ENCODE data around the gene SYT15. TPM values are rescaled to one million over a fixed set of nuclear protein-coding genes. Genes with fewer than 3 reads are reported as not detected.
"Not testable (repeated sequence)": the region's sequence is repeated elsewhere in the genome, so short reads cannot be mapped to it uniquely, and the experiment has no call there.

The SYT15 gene
- total RNA-seq, 1 experiment from 2014 or later, result under 0.01 TPM

GRCh38 chr10:46588221-46588620 is 9.3 kb downstream of the SYT15 start:
- DNase-seq (ENCODE audit: low read depth), result not testable (repeated sequence)

DNA sequence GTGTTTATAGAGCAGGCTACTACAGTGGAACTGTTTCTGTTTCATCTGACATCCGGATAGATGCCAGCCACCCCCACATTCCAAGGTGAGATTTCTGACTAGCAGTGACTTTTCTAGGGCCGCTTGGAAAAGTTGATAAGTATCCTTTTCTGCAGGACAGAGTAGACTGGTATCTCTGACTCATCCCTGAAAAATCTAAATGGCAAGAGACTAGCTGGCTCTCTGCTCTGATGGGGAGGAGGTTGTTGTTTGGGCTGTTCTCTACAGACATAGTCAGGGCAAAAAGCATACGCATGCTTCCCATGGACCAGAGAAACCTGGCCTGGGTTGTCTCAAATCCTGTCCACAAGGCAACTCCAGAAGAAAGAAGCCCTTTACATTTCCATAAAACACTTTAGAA is 10.7 kb downstream of the SYT15 start:
- not testable (repeated sequence) for DNase-seq (ENCODE audit: low read depth)

- not testable (repeated sequence) for DNase-seq (ENCODE audit: low read depth)
Measured at GRCh38 chr10:46591053-46591452, 12.1 kb downstream of the SYT15 start.

DNA sequence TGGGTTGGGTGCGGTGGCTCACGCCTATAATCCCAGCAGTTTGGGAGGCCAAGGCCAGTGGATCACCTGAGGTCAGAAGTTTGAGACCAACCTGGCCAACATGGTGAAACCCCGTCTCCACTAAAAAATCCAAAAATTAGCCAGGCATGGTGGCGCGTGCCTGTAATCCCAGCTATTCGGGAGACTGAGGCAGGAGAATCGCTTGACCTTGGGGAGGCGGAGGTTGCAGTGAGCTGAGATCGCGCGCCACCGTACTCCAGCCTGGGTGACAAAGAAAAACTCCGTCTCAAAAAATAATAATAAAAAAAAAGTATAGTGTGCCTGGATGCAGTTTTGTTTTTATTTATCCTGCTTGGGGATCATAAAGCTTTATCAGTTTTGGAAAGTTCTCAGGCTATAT is 14.4 kb downstream of the SYT15 start:
- DNase-seq (ENCODE audit: low read depth), result not testable (repeated sequence)

GRCh38 chr10:46594453-46595063 is 15.6 kb downstream of the SYT15 start:
- DNase-seq (ENCODE audit: low read depth), result not testable (repeated sequence)

DNA sequence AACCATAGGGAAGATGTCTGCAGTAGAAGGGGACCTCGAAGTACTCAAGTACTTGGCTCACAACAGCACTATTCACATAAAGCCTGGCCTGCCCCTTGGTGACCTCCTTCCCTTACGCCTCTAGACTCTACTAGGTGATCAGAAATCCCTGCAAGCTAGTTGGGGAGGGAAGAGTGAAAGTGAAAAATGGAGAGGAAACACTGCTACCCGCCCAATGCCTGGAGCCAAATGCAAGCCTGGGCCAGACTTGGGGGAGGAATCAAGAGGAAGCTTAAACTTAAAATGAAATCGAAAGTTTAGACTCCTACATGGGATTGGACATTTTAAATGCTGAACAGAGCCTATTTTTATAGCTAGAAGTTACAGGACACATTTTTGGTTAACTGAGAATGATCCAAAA is 17.6 kb downstream of the SYT15 start:
- DNase-seq (ENCODE audit: low read depth), result not testable (repeated sequence)

DNA sequence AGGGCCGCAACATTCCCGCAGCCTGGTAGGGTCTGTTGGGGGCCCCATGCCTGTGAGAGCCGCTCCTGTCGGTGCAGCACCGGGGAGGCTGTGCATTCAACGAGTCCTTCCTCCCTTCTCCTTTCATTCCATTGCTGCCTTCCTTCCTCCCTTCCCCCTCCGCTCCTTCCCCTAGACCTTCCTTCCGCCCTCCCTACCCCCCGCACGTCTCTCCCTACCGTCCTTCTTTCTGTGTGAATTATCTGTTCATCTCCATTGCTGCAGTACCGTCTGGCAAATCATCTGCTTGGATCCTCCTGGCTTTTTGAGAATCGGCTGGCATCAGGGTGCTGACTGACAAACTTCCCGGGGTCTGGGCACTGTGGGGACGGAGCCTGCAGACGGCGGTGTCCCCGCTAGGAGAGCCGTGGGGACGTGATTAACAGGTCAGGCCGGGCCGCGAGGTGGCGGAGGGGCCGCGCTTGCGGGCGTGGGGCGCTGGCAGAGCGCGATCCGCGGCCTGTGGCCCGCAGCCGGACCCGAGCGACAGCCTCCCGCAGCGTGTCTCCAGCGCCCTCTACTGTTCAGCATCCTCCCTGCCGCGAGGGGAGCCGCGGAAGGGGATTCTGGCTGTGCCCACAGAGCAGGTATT is 18.8 kb downstream of the SYT15 start:
- not testable (repeated sequence) for DNase-seq (ENCODE audit: low read depth)

GRCh38 chr10:46600516-46600915 is 21.6 kb downstream of the SYT15 start:
- not testable (repeated sequence) for DNase-seq (ENCODE audit: low read depth)

DNA sequence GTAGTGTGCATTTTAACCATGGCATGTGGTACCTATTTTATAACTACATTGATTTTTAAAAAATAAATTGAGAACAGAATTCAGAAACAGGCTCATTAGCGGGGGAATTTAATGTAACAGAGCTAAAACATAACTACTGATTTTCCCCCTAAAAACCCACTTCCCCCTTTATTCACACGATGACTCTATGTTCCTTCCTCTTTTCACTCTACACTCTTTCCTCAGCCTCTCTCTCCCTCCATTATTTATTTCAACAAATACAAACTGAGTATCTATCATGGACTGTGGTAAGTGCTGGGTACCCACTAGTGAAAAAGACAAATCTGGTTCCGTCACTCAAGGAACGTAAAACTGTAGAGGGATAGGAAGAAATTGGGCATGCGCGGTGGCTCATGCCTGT is 36.6 kb downstream of the SYT15 start:
- not testable (repeated sequence) for DNase-seq (ENCODE audit: low read depth)

- not testable (repeated sequence) for DNase-seq (ENCODE audit: low read depth)
Measured at GRCh38 chr10:46616227-46616626, 37.3 kb downstream of the SYT15 start.

DNA sequence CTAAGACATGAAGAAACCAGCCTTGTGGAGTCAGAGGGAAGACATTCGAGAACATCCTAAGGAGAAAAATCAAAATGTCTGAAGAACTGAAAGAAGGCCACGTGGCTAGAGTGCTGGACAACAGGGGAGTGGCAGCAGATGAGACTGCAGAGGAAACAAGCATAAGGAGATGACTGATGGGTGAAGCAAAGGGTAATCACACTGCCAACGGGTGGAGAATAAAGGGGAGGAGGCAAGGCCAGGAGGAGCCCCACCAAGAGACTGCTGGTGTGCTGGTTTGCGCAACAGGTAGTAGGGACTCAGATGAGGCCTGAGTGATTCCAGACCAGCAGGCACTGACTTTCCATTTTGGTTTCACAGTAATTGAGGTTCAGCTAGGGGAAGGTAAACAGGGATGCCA is 38.2 kb downstream of the SYT15 start:
- DNase-seq (ENCODE audit: low read depth), result not testable (repeated sequence)

DNA sequence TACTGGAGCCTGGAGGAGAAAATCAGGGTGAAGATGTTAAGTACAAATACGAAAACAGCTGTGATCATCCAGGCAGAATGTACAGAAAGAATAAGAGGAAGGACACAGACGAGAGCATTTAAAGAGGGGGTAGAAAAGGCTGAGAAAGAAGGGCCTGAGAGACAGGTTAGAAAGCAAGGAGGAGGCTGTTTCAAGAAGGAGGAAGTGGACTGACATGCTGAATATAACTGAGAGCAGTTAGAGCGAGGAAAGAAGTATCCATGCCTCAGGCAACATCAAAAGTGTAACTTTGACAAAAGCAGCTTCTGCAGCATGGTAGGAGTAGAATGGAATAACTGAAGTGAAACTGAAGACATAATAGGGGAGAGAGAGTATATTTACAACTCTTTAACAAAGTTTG is 39.0 kb downstream of the SYT15 start:
- DNase-seq (ENCODE audit: low read depth), result not testable (repeated sequence)

DNA sequence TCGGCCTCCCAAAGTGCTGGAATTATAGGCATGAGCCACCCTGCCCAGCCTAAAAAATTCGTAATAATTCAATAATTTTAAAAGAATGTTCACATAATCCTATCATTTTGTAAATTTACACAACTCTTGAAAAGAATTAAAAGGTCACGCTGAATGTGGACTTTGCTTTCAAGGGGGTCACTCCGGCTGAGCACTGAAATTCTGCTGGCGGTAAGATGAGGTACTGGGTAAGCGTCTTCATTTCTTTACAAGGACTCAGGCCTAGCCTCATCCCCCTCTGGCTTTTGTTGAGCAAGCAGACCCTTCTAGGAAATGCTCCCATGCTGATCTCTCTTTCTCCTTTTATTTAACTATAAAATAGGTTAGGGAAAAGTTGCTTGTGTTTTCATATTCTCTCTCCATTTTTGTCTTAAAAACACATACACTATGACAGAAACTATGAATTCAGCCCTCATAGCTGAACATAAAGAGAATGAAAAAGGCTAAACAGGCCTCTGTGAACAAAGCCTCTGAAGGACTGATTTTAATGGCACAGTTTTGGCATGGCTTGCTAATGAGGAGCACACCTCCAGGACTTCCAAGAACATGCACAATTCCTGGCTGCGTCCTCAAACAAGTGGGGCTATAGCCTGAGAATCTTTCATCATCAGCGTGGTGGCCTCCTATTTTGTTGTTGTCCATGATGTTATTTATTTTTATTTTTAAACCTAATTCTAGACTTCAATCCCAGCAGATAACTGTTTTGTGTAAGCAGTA is 45.1 kb downstream of the SYT15 start:
- not testable (repeated sequence) for DNase-seq (ENCODE audit: low read depth)

GRCh38 chr10:46629805-46630204 is 50.9 kb downstream of the SYT15 start:
- not testable (repeated sequence) for DNase-seq (ENCODE audit: low read depth)

GRCh38 chr10:46630816-46631215 is 51.9 kb downstream of the SYT15 start:
- DNase-seq (ENCODE audit: low read depth), result not testable (repeated sequence)

- DNase-seq (ENCODE audit: low read depth), result not testable (repeated sequence)
Measured at GRCh38 chr10:46631683-46632082, 52.8 kb downstream of the SYT15 start.

- DNase-seq (ENCODE audit: low read depth), result not testable (repeated sequence)
Measured at GRCh38 chr10:46634698-46635097, 55.8 kb downstream of the SYT15 start.

DNA sequence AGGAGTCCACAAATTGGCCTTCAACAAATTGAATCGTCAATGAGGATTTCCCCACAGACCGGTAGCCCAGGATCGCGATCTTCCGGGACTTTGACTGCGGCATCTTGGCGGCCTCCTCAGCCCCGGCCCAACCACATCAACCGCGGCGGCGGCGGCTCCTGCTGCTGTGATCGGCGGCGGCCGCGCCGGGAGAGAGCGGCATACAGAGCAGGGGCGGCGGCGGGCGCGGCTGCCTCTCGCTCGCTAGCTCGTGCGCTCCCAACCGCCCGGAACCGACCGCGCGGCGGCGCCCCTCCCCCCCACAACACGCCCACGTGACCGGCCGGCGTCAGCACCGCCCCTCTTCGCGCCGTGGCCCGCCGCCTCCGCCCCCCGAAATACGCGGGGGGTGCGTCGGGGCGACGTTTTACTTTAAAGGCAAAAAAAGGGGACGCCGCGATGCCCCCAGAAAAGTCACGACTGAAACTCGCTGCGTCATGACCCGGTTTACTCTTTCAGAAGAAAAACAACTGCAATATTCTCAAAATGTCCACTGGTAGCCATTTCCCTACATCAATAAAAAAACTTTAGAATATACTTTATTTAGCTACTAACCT is 56.5 kb downstream of the SYT15 start:
- DNase-seq (ENCODE audit: low read depth), result not testable (repeated sequence)

- DNase-seq (ENCODE audit: low read depth), result not testable (repeated sequence)
Measured at GRCh38 chr10:46640005-46640404, 61.1 kb downstream of the SYT15 start.
